Liver (tissue), 9 donors: Measurements from ENCODE around the gene GABRG2. TPM values are rescaled to one million over a fixed set of nuclear protein-coding genes. Genes with fewer than 3 reads are reported as not detected.

Experiments used
- DNase-seq: peaks from one replicate; pipeline ENCODE4 v3.0.0-alpha.2; 2017; ENCODE audit warnings: low spot score
- H3K27ac ChIP-seq, 2 donors: one replicate each; pipeline ENCODE4 v1.7.0; 2013; ENCODE audit warnings: inconsistent platforms in 2 of 2, low read length in 2 of 2, control low read depth in 1 of 2, low read depth in 1 of 2, mild to moderate bottlenecking in 1 of 2
- H3K27me3 ChIP-seq, 4 donors: one replicate each; pipeline versions ENCODE4 v1.6.1 to v1.7.0; 2013; ENCODE audit warnings: low read length in 3 of 4, inconsistent platforms in 1 of 4, mild to moderate bottlenecking in 1 of 4, moderate library complexity in 1 of 4; ENCODE audit not compliant: control insufficient read depth in 4 of 4, insufficient read depth in 4 of 4
- H3K36me3 ChIP-seq, 4 donors: one replicate each; pipeline versions ENCODE4 v1.6.1 to v1.7.0; 2013; ENCODE audit warnings: low read length in 3 of 4, mild to moderate bottlenecking in 3 of 4, low read depth in 1 of 4, moderate library complexity in 1 of 4; ENCODE audit not compliant: control insufficient read depth in 4 of 4, insufficient read depth in 3 of 4
- H3K4me1 ChIP-seq, 4 donors: one replicate each; pipeline versions ENCODE4 v1.6.1 to v1.7.0; 2013; ENCODE audit warnings: low read length in 3 of 4, mild to moderate bottlenecking in 3 of 4, moderate library complexity in 1 of 4; ENCODE audit not compliant: control insufficient read depth in 4 of 4, insufficient read depth in 4 of 4
- H3K4me3 ChIP-seq, 3 donors: one replicate each; pipeline versions ENCODE4 v1.6.1 to v1.7.0; 2013; ENCODE audit warnings: low read length in 3 of 3, control low read depth in 1 of 3, low read depth in 1 of 3, mild to moderate bottlenecking in 1 of 3
- H3K9ac ChIP-seq, 2 donors: one replicate each; pipeline ENCODE4 v1.7.0; 2013; ENCODE audit warnings: low read length in 2 of 2, mild to moderate bottlenecking in 2 of 2, moderate library complexity in 2 of 2, control low read depth in 1 of 2, low read depth in 1 of 2
- H3K9me3 ChIP-seq, 4 donors: one replicate each; pipeline versions ENCODE4 v1.6.1 to v1.7.0; 2013; ENCODE audit warnings: low read length in 3 of 4; ENCODE audit not compliant: control insufficient read depth in 4 of 4
- CTCF ChIP-seq: fragments of 150-350 bp; IDR thresholded peaks from 2 replicates; pipeline ENCODE4 v1.5.1; 2017; ENCODE audit warnings: improper control_type of control experiment, low read depth, low read length; ENCODE audit not compliant: missing input control
- FOXA1 ChIP-seq: IDR thresholded peaks from 2 replicates; pipeline ENCODE4 v1.6.1; 2016; ENCODE audit warnings: antibody characterized with exemption
- GABPA ChIP-seq, 2 donors: IDR thresholded peaks in 1 of 2; conservative IDR thresholded peaks in 1 of 2; 2 replicates each; pipeline ENCODE4 v1.6.1; 2016; ENCODE audit warnings: antibody characterized with exemption in 2 of 2, mild to moderate bottlenecking in 1 of 2, moderate library complexity in 1 of 2
- HNF4A ChIP-seq, 2 donors: conservative IDR thresholded peaks; 2 replicates each; pipeline ENCODE4 v1.6.1; 2016; ENCODE audit warnings: antibody characterized with exemption in 2 of 2, mild to moderate bottlenecking in 2 of 2
- JUND ChIP-seq, 2 donors: IDR thresholded peaks; 2 replicates each; pipeline ENCODE4 v1.6.1; 2016; ENCODE audit warnings: antibody characterized with exemption in 2 of 2
- REST ChIP-seq: IDR thresholded peaks from 2 replicates; pipeline ENCODE4 v1.6.1; 2016; ENCODE audit warnings: antibody characterized with exemption, mild to moderate bottlenecking
- YY1 ChIP-seq: IDR thresholded peaks from 2 replicates; pipeline ENCODE4 v1.6.1; 2016; ENCODE audit warnings: antibody characterized with exemption, mild to moderate bottlenecking
- WGBS: extraction: QIAGEN DNeasy Blood & Tissue Kit; methylation state at CpG from one replicate; pipeline ENCODE4 v1.1.7; 2013; 5-methylcytosine and 5-hydroxymethylcytosine counted together
- polyA plus RNA-seq, 2 donors: library from polyadenylated mRNA; stranded (reverse) in 1 of 2; unstranded in 1 of 2; fragments of 200-250 nt in 1 of 2; fragments of >200 nt in 1 of 2; fragmentation: Nextera tagmentation in 1 of 2; extraction: Ambion mirVana in 1 of 2; gene quantifications; one replicate each; pipeline versions ENCODE4 v1.2.1 to v1.2.3, GENCODE V29; 2013 to 2015
- total RNA-seq, 2 donors: library from RNA; depleted of rRNA; stranded (reverse); fragments of >200 nt; gene quantifications; one replicate each; pipeline ENCODE4 v1.2.3, GENCODE V29; 2014
- TF ChIP-seq, protein P1 (sequence below): IDR thresholded peaks from 2 replicates; pipeline ENCODE4 v1.6.1; 2016; ENCODE audit warnings: antibody characterized with exemption
- donor health status: healthy.
- donor health status: healthy.
- donor health status: healthy.
- donor health status: healthy.
- donor health status: healthy.

Gene GABRG2
- total and polyA plus RNA-seq, 4 donors, result under 0.01 TPM; not detected in 3

DNA sequence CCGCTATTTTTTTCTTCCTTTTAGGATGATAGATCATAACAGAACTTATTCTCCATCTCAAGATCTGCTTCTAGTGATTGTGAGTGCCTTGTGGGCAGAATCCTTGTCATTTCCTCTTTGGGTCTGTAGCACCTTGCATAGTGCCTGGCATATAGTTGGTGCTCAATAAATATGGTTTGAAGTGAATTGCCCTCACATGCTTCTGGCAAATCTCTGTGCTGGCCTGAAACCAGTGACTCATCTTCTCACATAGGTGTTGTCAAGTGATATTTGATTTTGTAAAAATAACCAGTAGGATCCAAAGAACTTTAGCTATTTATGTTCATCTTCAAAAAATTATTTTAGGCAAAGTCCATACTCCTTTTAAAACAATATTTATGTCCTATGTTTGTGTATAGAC, 86.7 kb downstream of the GABRG2 start:
- WGBS, result 95% methylated on average over 1 of the region's 1 CpG
- no peaks in the 10 kb centered on the region for H3K36me3 ChIP-seq
- DNase-seq, result no peak
- H3K4me3 ChIP-seq, result no peak overlapping the region
- H3K9ac ChIP-seq, result no peak overlapping the region
- H3K9me3 ChIP-seq, result no peaks in the 10 kb centered on the region
- no peaks in the 10 kb centered on the region for H3K4me1 ChIP-seq
- TF ChIP-seq FOXA1, result no peak
- no peak overlapping the region for H3K27ac ChIP-seq
- no peaks in the 10 kb centered on the region for H3K27me3 ChIP-seq

- TF ChIP-seq GABPA (IDR thresholded peaks at IDR 0.05 in 1 of 2, conservative IDR thresholded peaks at IDR 0.05 in 1 of 2) (no peak), FOXA1 (no peak), JUND (IDR thresholded peaks at IDR 0.05) (no peak), YY1 (no peak)
- WGBS, result 70% methylated on average over 2 of the region's 2 CpGs
Measured at GRCh38 chr5:162160401-162160800, 92.8 kb downstream of the GABRG2 start.

DNA sequence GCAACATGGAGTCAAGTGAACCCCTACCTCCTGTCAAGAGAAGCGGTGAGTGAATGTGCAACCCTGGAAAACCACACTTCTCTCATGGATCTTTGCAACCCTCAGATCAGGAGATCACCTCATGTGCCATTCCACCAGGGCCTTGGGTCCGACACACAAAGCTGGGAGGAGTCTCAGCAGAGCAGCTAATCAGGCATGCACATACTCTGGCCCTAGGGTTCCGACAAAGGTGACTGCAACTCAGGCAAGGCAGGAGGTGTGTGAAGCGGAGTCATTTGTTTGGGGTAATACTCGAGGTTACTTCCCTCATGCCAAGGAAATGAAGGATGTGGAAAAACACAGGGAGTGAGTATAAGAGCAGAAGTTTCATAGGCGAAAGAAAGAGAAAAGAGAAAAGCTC, 96.1 kb downstream of the GABRG2 start:
- no peaks in the 10 kb centered on the region for H3K27me3 ChIP-seq
- WGBS, result 69% methylated on average over 6 of the region's 6 CpGs
- TF ChIP-seq, protein P1, sequence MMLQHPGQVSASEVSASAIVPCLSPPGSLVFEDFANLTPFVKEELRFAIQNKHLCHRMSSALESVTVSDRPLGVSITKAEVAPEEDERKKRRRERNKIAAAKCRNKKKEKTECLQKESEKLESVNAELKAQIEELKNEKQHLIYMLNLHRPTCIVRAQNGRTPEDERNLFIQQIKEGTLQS, result no peak
- TF ChIP-seq CTCF, result no peak
- no peak for TF ChIP-seq HNF4A (conservative IDR thresholded peaks at IDR 0.05)
- no peak for TF ChIP-seq JUND (IDR thresholded peaks at IDR 0.05)
- TF ChIP-seq REST, result no peak
- no peak overlapping the region for H3K4me3 ChIP-seq
- H3K27ac ChIP-seq, result no peak overlapping the region
- peaks cover 0 to 7% (median 2%) of the 10 kb centered on the region in 4 donors for H3K9me3 ChIP-seq
- DNase-seq, result no peak
- no peaks in the 10 kb centered on the region for H3K4me1 ChIP-seq
- H3K9ac ChIP-seq, result no peak overlapping the region
- no peaks in the 10 kb centered on the region for H3K36me3 ChIP-seq

More at GRCh38 chr5:162160401-162160800, 92.8 kb downstream of the GABRG2 start:
- H3K9me3 ChIP-seq, result peaks cover 0 to 3% (median 1%) of the 10 kb centered on the region in 4 donors
- no peak overlapping the region for H3K27ac ChIP-seq
- H3K36me3 ChIP-seq, result no peaks in the 10 kb centered on the region
- H3K4me3 ChIP-seq, result no peak overlapping the region
- H3K4me1 ChIP-seq, result no peaks in the 10 kb centered on the region
- no peaks in the 10 kb centered on the region for H3K27me3 ChIP-seq
- DNase-seq, result no peak
- H3K9ac ChIP-seq, result no peak overlapping the region
